ENCODE data around the gene TAC4.

DNA sequence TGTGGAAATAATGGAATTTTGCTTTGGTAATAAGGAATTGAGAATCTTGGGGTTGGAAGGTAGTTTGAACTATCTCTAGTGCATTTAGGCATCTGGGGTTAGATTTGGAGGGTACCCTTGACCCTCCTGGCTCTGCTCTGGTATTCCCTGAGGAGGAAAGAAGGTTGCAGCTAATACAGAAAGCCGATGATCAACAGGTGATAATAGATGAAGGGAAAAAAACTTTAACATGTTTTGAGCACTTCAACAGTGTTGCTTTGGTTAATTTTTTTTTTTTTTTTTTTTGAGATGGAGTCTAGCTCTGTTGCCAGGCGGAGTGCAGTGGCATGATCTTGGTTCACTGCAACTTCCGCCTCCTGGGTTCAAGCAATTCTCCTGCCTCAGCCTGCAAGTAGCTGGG lies 54.6 kb downstream of the TAC4 start:
- no peak for TF ChIP-seq CTCF (IDR thresholded peaks at IDR 0.05)
- TF ChIP-seq POLR2A (IDR thresholded peaks at IDR 0.05), result no peak

Data from esophagus squamous epithelium (tissue), 4 donors.